NB4 (cell line): Measurements from ENCODE around the gene UBALD1.
A peak's percentile ranks its signal among the peaks of the same experiment; 100 is the strongest.

Experiments used
- DNase-seq: peaks from one replicate; pipeline ENCODE4 v3.0.0; 2010; ENCODE audit warnings: low read depth
- H3K4me3 ChIP-seq: one replicate; pipeline ENCODE4 v1.5.1; 2011; ENCODE audit warnings: mild to moderate bottlenecking, low read depth, low read length, moderate library complexity
- CTCF ChIP-seq: IDR thresholded peaks from one replicate; pipeline ENCODE4 v1.5.1; 2012; ENCODE audit warnings: low read depth, low read length
- MAX ChIP-seq: IDR thresholded peaks from 2 replicates; pipeline ENCODE4 v1.6.1; 2011; ENCODE audit warnings: low read depth, low read length
- MYC ChIP-seq: IDR thresholded peaks from 2 replicates; pipeline ENCODE4 v1.6.1; 2011; ENCODE audit warnings: low read depth, low read length
- POLR2A ChIP-seq: IDR thresholded peaks from 2 replicates; pipeline ENCODE4 v1.6.1; 2011; ENCODE audit warnings: mild to moderate bottlenecking; ENCODE audit not compliant: insufficient read length; ENCODE audit errors: extremely low read depth

Gene UBALD1

GRCh38 chr16:4624827-4625559 lies 10.3 kb upstream of the UBALD1 start:
- H3K4me3 ChIP-seq = peak overlapping the region; percentile 75
- DNase-seq = peak; percentile 76
- TF ChIP-seq CTCF = no peak
- TF ChIP-seq MYC = no peak
- TF ChIP-seq POLR2A = peak; percentile 68
- TF ChIP-seq MAX = no peak

GRCh38 chr16:4624015-4624826 lies 9.5 kb upstream of the UBALD1 start, which contains the start of gene MGRN1:
MGRN1 (plus strand) TSS chr16:4624826; CDS start chr16:4624961, 135 bp downstream.
- H3K4me3 ChIP-seq = peak within 1 kb of the TSS; percentile 75
- peak; percentile 98 for DNase-seq
- TF ChIP-seq POLR2A = no peak
- TF ChIP-seq MAX = peak; percentile 82
- peak; percentile 83 for TF ChIP-seq CTCF
- peak; percentile 63 for TF ChIP-seq MYC

GRCh38 chr16:4623593-4623992 lies 8.9 kb upstream of the UBALD1 start:
- DNase-seq = no peak
- H3K4me3 ChIP-seq = no peak overlapping the region
- no peak for TF ChIP-seq CTCF
- TF ChIP-seq MAX = no peak
- no peak for TF ChIP-seq MYC
- no peak for TF ChIP-seq POLR2A

- H3K4me3 ChIP-seq = no peak overlapping the region
- TF ChIP-seq MAX (no peak), MYC (no peak), POLR2A (no peak), CTCF (no peak)
- no peak for DNase-seq
Observed at GRCh38 chr16:4618645-4619418, 4.1 kb upstream of the UBALD1 start.

GRCh38 chr16:4617880-4618279 lies 3.2 kb upstream of the UBALD1 start:
- TF ChIP-seq MAX = no peak
- no peak for TF ChIP-seq POLR2A
- no peak for TF ChIP-seq MYC
- TF ChIP-seq CTCF = no peak
- no peak overlapping the region for H3K4me3 ChIP-seq
- DNase-seq = no peak
